ENCODE data around the gene AGO1.

DNA sequence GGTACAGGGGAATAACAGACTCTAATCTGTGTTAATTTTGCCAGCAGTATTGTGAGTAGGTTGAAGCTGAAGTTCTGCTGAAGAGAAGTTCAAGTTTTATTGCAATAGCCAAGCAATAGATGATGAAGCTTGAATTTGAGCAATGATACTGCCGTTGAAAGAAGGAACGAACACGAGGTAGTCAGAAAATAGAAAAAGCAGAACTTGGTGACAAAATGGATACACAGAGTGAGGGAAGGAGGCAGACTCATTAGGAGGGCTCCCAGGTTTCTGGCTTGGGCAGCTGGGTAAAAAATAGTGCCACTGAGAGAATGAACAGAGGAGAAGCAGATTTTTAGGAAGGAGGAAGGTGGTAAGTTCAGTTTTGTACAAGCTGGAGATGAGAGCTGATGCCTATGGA, 22.3 kb upstream of the AGO1 start:
- TF ChIP-seq, protein P1, sequence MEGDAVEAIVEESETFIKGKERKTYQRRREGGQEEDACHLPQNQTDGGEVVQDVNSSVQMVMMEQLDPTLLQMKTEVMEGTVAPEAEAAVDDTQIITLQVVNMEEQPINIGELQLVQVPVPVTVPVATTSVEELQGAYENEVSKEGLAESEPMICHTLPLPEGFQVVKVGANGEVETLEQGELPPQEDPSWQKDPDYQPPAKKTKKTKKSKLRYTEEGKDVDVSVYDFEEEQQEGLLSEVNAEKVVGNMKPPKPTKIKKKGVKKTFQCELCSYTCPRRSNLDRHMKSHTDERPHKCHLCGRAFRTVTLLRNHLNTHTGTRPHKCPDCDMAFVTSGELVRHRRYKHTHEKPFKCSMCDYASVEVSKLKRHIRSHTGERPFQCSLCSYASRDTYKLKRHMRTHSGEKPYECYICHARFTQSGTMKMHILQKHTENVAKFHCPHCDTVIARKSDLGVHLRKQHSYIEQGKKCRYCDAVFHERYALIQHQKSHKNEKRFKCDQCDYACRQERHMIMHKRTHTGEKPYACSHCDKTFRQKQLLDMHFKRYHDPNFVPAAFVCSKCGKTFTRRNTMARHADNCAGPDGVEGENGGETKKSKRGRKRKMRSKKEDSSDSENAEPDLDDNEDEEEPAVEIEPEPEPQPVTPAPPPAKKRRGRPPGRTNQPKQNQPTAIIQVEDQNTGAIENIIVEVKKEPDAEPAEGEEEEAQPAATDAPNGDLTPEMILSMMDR (IDR thresholded peaks at IDR 0.05) = no peak
- no peak for TF ChIP-seq ZFX (IDR thresholded peaks at IDR 0.05; ENCODE audit: borderline replicate concordance)
